HepG2 (cell line): Measurements from ENCODE around the gene NPBWR2. TPM values are rescaled to one million over a fixed set of nuclear protein-coding genes. Genes with fewer than 3 reads are reported as not detected.
A peak's percentile ranks its signal among the peaks of the same experiment; 100 is the strongest.

ENCODE experiments used
- CAMTA2 ChIP-seq: sonication (generic); formaldehyde crosslinking; IDR thresholded peaks from 2 replicates; pipeline ENCODE4 v1.4.0; 2020; ENCODE audit warnings: mild to moderate bottlenecking, missing genetic modification reagents, borderline replicate concordance
- E2F5 ChIP-seq: sonication (generic); formaldehyde crosslinking; conservative IDR thresholded peaks from 2 replicates; pipeline ENCODE4 v1.4.0; 2020; ENCODE audit warnings: missing genetic modification reagents
- GATAD1 ChIP-seq: IDR thresholded peaks from 2 replicates; pipeline ENCODE4 v1.6.1; 2016; ENCODE audit warnings: missing genetic modification reagents, missing compliant biosample characterization
- KDM5A ChIP-seq: fragments of 200-600 bp; sonication (generic); IDR thresholded peaks from 2 replicates; pipeline ENCODE4 v1.7.0; 2018; ENCODE audit warnings: antibody characterized with exemption, mild to moderate bottlenecking, low read length, borderline replicate concordance
- MAFK ChIP-seq, 2 experiments: IDR thresholded peaks in 1 of 2; conservative IDR thresholded peaks in 1 of 2; 2 replicates each; pipeline ENCODE4 v1.6.1; 2011; ENCODE audit warnings: improper control_type of control experiment in 2 of 2, low read length in 2 of 2
- NFAT5 ChIP-seq: sonication (generic); formaldehyde crosslinking; IDR thresholded peaks from 2 replicates; pipeline ENCODE4 v1.4.0; 2020; ENCODE audit warnings: missing genetic modification reagents
- NFE2L2 ChIP-seq: fragments of 150-350 bp; IDR thresholded peaks from 2 replicates; pipeline ENCODE4 v1.6.1; 2014; ENCODE audit warnings: low read length
- NFKB2 ChIP-seq: sonication (generic); formaldehyde crosslinking; IDR thresholded peaks from 2 replicates; pipeline ENCODE4 v1.4.0; 2020; ENCODE audit warnings: missing genetic modification reagents, borderline replicate concordance
- NR0B2 ChIP-seq: sonication (generic); formaldehyde crosslinking; IDR thresholded peaks from 2 replicates; pipeline ENCODE4 v1.4.0; 2020; ENCODE audit warnings: mild to moderate bottlenecking, missing genetic modification reagents
- PCBP1 ChIP-seq: fragments of 200-400 bp; formaldehyde crosslinking; IDR thresholded peaks from 2 replicates; pipeline ENCODE4 v1.6.1; 2017; ENCODE audit warnings: mild to moderate bottlenecking, low read depth, low read length, borderline replicate concordance
- SIX1 ChIP-seq: sonication (generic); formaldehyde crosslinking; IDR thresholded peaks from 2 replicates; pipeline ENCODE4 v1.4.0; 2020; ENCODE audit warnings: missing genetic modification reagents, borderline replicate concordance
- SP4 ChIP-seq: sonication (generic); formaldehyde crosslinking; IDR thresholded peaks from 2 replicates; pipeline ENCODE4 v1.8.1; 2023; ENCODE audit warnings: mild to moderate bottlenecking, missing genetic modification reagents
- SRSF9 ChIP-seq: fragments of 200-400 bp; formaldehyde crosslinking; IDR thresholded peaks from 2 replicates; pipeline ENCODE4 v1.6.1; 2018; ENCODE audit warnings: borderline replicate concordance, mild to moderate bottlenecking, low read depth, low read length; ENCODE audit not compliant: insufficient read depth, poor library complexity, severe bottlenecking
- ZFX ChIP-seq: sonication (generic); formaldehyde crosslinking; IDR thresholded peaks from 2 replicates; pipeline ENCODE4 v1.4.0; 2020; ENCODE audit warnings: mild to moderate bottlenecking, low read depth, missing genetic modification reagents, moderate library complexity
- ZNF33B ChIP-seq: sonication (generic); formaldehyde crosslinking; IDR thresholded peaks from 2 replicates; pipeline ENCODE4 v1.5.1; 2020; ENCODE audit warnings: mild to moderate bottlenecking, missing genetic modification reagents
- ZNF547 ChIP-seq: sonication (generic); formaldehyde crosslinking; IDR thresholded peaks from 2 replicates; pipeline ENCODE4 v1.5.1; 2020; ENCODE audit warnings: mild to moderate bottlenecking, missing genetic modification reagents
- polyA plus RNA-seq, 8 experiments: library from polyadenylated mRNA; depleted of rRNA in 3 of 8; stranded (reverse) in 7 of 8; unstranded in 1 of 8; fragments of >200 nt; fragmentation: Illumina TruSeq in 4 of 8; extraction: Trizol in 4 of 8; gene quantifications; 2 replicates each; pipeline versions ENCODE4 v1.2.1 to v1.2.3, GENCODE V29; 2011 to 2016; ENCODE audit warnings: low read depth in 4 of 8, missing spikeins in 1 of 8, mixed read lengths in 1 of 8; ENCODE audit not compliant: insufficient read depth in 1 of 8
- total RNA-seq, 5 experiments: library from RNA; depleted of rRNA; stranded (reverse); fragments of >200 nt; fragmentation: Illumina TruSeq; extraction: Trizol; gene quantifications; 2 replicates each; pipeline ENCODE4 v1.2.3, GENCODE V29; 2016; ENCODE audit warnings: low read depth in 1 of 5
- TF ChIP-seq, protein P1 (sequence below): sonication (generic); formaldehyde crosslinking; IDR thresholded peaks from 2 replicates; pipeline ENCODE4 v1.5.0; 2020; ENCODE audit warnings: mild to moderate bottlenecking, missing genetic modification reagents, borderline replicate concordance
- TF ChIP-seq, protein P2 (sequence below): sonication (generic); formaldehyde crosslinking; conservative IDR thresholded peaks from 2 replicates; pipeline ENCODE4 v1.8.0; 2022; ENCODE audit warnings: missing genetic modification reagents

The NPBWR2 gene
- total and polyA plus RNA-seq, 2 of the 13 experiments (the other 11 are each of a cell fraction or from before 2014, with no cell fraction given): not detected

DNA sequence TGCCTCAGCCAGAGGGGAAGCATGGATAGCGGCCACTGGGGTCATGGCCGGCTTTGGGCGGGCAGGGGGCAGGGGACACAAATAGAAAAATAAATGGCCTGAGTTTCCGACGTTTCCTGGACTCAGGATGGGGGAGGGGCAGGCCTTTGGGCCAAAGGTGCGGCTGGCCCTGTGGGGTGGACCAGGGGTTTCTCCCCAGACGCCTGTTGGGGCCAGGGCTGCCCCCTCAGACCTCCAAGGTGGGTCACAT lies 50.8 kb downstream of the NPBWR2 start (continued):
- TF ChIP-seq SP4 (CRISPR knock-in tag): no peak
- TF ChIP-seq, protein P1, sequence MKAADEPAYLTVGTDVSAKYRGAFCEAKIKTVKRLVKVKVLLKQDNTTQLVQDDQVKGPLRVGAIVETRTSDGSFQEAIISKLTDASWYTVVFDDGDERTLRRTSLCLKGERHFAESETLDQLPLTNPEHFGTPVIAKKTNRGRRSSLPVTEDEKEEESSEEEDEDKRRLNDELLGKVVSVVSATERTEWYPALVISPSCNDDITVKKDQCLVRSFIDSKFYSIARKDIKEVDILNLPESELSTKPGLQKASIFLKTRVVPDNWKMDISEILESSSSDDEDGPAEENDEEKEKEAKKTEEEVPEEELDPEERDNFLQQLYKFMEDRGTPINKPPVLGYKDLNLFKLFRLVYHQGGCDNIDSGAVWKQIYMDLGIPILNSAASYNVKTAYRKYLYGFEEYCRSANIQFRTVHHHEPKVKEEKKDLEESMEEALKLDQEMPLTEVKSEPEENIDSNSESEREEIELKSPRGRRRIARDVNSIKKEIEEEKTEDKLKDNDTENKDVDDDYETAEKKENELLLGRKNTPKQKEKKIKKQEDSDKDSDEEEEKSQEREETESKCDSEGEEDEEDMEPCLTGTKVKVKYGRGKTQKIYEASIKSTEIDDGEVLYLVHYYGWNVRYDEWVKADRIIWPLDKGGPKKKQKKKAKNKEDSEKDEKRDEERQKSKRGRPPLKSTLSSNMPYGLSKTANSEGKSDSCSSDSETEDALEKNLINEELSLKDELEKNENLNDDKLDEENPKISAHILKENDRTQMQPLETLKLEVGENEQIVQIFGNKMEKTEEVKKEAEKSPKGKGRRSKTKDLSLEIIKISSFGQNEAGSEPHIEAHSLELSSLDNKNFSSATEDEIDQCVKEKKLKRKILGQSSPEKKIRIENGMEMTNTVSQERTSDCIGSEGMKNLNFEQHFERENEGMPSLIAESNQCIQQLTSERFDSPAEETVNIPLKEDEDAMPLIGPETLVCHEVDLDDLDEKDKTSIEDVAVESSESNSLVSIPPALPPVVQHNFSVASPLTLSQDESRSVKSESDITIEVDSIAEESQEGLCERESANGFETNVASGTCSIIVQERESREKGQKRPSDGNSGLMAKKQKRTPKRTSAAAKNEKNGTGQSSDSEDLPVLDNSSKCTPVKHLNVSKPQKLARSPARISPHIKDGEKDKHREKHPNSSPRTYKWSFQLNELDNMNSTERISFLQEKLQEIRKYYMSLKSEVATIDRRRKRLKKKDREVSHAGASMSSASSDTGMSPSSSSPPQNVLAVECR (CRISPR knock-in tag): peak; percentile 5; the same call in 1 of the 2 replicates
- no peak for TF ChIP-seq SRSF9
- TF ChIP-seq NFAT5 (CRISPR knock-in tag): no peak
- TF ChIP-seq ZNF547 (CRISPR knock-in tag): no peak
- TF ChIP-seq E2F5 (CRISPR knock-in tag): no peak
- no peak for TF ChIP-seq NFE2L2
- no peak for TF ChIP-seq ZNF33B
- TF ChIP-seq, protein P2, sequence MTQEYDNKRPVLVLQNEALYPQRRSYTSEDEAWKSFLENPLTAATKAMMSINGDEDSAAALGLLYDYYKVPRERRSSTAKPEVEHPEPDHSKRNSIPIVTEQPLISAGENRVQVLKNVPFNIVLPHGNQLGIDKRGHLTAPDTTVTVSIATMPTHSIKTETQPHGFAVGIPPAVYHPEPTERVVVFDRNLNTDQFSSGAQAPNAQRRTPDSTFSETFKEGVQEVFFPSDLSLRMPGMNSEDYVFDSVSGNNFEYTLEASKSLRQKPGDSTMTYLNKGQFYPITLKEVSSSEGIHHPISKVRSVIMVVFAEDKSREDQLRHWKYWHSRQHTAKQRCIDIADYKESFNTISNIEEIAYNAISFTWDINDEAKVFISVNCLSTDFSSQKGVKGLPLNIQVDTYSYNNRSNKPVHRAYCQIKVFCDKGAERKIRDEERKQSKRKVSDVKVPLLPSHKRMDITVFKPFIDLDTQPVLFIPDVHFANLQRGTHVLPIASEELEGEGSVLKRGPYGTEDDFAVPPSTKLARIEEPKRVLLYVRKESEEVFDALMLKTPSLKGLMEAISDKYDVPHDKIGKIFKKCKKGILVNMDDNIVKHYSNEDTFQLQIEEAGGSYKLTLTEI: no peak
- TF ChIP-seq NR0B2: no peak
- TF ChIP-seq SIX1 (CRISPR knock-in tag): no peak
- no peak for TF ChIP-seq GATAD1 (CRISPR knock-in tag)
- no peak for TF ChIP-seq MAFK (conservative IDR thresholded peaks at IDR 0.05 in 1 of 2, IDR thresholded peaks at IDR 0.05 in 1 of 2; ENCODE audit: low read length in 2 of 2)
- no peak for TF ChIP-seq PCBP1
- TF ChIP-seq CAMTA2: no peak
- no peak; the same call in 1 of the 2 replicates for TF ChIP-seq NFKB2
- TF ChIP-seq KDM5A: no peak
- TF ChIP-seq ZFX (CRISPR knock-in tag): no peak
